Keratinocyte (primary cell): ENCODE results near the gene PRKN. TPM values are rescaled to one million over a fixed set of nuclear protein-coding genes. Genes with fewer than 3 reads are reported as not detected.

Source experiments
- DNase-seq: peaks from one replicate; pipeline ENCODE4 v3.0.0-alpha.2; 2011; ENCODE audit warnings: low read depth, missing footprints, low spot score
- FAIRE-seq: peaks from 2 replicates; lab custom pipeline; 2011; peaks lifted over from hg19 to GRCh38; lab: Jason Lieb, UNC
- H2AFZ ChIP-seq: 2 replicates; pipeline ENCODE4 v1.6.0; 2012; ENCODE audit warnings: low read length, control low read depth, inconsistent platforms; ENCODE audit not compliant: control insufficient read depth
- H3K27ac ChIP-seq: 2 replicates; pipeline ENCODE4 v1.5.1; 2011; ENCODE audit warnings: low read length; ENCODE audit not compliant: control insufficient read depth, insufficient read depth
- H3K27me3 ChIP-seq: 3 replicates; pipeline ENCODE4 v1.6.0; 2011; ENCODE audit warnings: low read length; ENCODE audit not compliant: control insufficient read depth, insufficient read depth; ENCODE audit errors: extremely low read depth
- H3K36me3 ChIP-seq, 2 experiments: 2 replicates in 1 of 2; 3 replicates in 1 of 2; pipeline ENCODE4 v1.5.1; 2011; ENCODE audit warnings: low read length in 2 of 2, mild to moderate bottlenecking in 1 of 2; ENCODE audit not compliant: control insufficient read depth in 2 of 2, insufficient read depth in 2 of 2; ENCODE audit errors: extremely low read depth in 1 of 2
- H3K4me1 ChIP-seq: 3 replicates; pipeline ENCODE4 v1.5.1; 2011; ENCODE audit warnings: low read length; ENCODE audit not compliant: control insufficient read depth, insufficient read depth; ENCODE audit errors: extremely low read depth
- H3K4me2 ChIP-seq: 3 replicates; pipeline ENCODE4 v1.6.0; 2011; ENCODE audit warnings: low read depth, low read length; ENCODE audit not compliant: control insufficient read depth, insufficient read depth; ENCODE audit errors: extremely low read depth
- H3K4me3 ChIP-seq, 3 experiments: fragments of 200-600 bp in 1 of 3; sonication (generic) in 1 of 3; 2 replicates in 2 of 3; 3 replicates in 1 of 3; pipeline ENCODE4 v1.5.1; 2011 to 2016; ENCODE audit warnings: low read length in 3 of 3, mild to moderate bottlenecking in 3 of 3, control low read depth in 2 of 3, inconsistent platforms in 1 of 3, low read depth in 1 of 3, mixed read lengths in 1 of 3, mixed run types in 1 of 3, moderate library complexity in 1 of 3; ENCODE audit not compliant: control insufficient read depth in 2 of 3, insufficient read depth in 2 of 3; ENCODE audit errors: extremely low read depth in 1 of 3
- H3K79me2 ChIP-seq: 2 replicates; pipeline ENCODE4 v1.6.0; 2012; ENCODE audit warnings: low read length; ENCODE audit not compliant: control insufficient read depth, insufficient read depth
- H3K9ac ChIP-seq: 3 replicates; pipeline ENCODE4 v1.6.0; 2011; ENCODE audit warnings: low read length; ENCODE audit not compliant: control insufficient read depth, insufficient read depth; ENCODE audit errors: extremely low read depth
- H3K9me1 ChIP-seq: 3 replicates; pipeline ENCODE4 v1.6.0; 2011; ENCODE audit warnings: low read length; ENCODE audit not compliant: control insufficient read depth, insufficient read depth; ENCODE audit errors: extremely low read depth
- H3K9me3 ChIP-seq: 2 replicates; pipeline ENCODE4 v1.5.1; 2012; ENCODE audit warnings: low read depth, low read length; ENCODE audit not compliant: control insufficient read depth
- H4K20me1 ChIP-seq: 3 replicates; pipeline ENCODE4 v1.6.0; 2011; ENCODE audit warnings: low read length; ENCODE audit not compliant: control insufficient read depth, insufficient read depth; ENCODE audit errors: extremely low read depth
- EZH2 ChIP-seq: IDR thresholded peaks from one replicate; pipeline ENCODE4 v1.6.1; 2012; ENCODE audit warnings: inconsistent platforms, mild to moderate bottlenecking, low read length, moderate library complexity
- dilution Hi-C: fragments of 300-500 bp; cut with MboI; formaldehyde crosslinking; loops from one replicate; pipeline ENCODE4 v1.7.0; 2020; ENCODE audit warnings: low sequenced_read_pairs; ENCODE audit not compliant: extremely low pct_ligation_motif_present
- polyA plus RNA-seq, 5 experiments: library from polyadenylated mRNA; depleted of rRNA in 3 of 5; stranded (reverse) in 3 of 5; stranded (forward) in 1 of 5; unstranded in 1 of 5; fragments of >200 nt; gene quantifications; 1 replicate in 1 of 5; 2 replicates in 3 of 5; 3 replicates in 1 of 5; pipeline versions ENCODE4 v1.2.1 to v1.2.3, GENCODE V29; 2011 to 2012; ENCODE audit warnings: missing spikeins in 2 of 5, low read depth in 1 of 5, low replicate concordance in 1 of 5
- TF ChIP-seq, protein P1 (sequence below), 3 experiments: IDR thresholded peaks in 1 of 3; conservative IDR thresholded peaks in 1 of 3; optimal IDR thresholded peaks in 1 of 3; 2 replicates in 2 of 3; 3 replicates in 1 of 3; pipeline versions ENCODE3 to v1.5.1; 2011; ENCODE audit warnings: low read length in 3 of 3, mild to moderate bottlenecking in 3 of 3, moderate library complexity in 2 of 3, control low read depth in 1 of 3, inconsistent platforms in 1 of 3; ENCODE audit not compliant: insufficient read depth in 2 of 3; ENCODE audit errors: extremely low read depth in 1 of 3

Gene PRKN
- polyA plus RNA-seq, 1 donor (not counting 4 experiments of a cell fraction or from before 2014, with no cell fraction given): 0.67 TPM

DNA sequence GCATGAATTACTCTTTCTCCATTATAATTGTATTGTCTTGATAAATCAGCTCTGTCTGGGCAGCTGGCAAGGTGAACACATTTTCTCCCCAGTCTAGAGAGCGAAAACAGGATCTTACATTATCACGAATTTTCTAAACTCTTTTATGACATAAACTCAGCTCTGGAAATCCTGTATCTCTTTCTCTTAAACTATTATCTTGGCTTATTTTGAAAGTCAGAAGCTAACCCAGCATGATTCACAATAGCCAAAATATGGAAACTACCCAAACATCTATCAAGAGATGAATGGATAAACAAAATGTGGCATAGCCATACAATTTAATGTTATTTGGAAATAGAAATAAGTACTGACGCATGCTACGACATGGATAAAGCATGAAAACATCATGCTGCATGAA is 1427.8 kb downstream of the PRKN start:
- FAIRE-seq (no peak), DNase-seq (no peak)
- H2AFZ ChIP-seq: no peak overlapping the region
- H3K4me2 ChIP-seq: no peak overlapping the region
- H3K9ac ChIP-seq: no peak overlapping the region
- H3K4me1 ChIP-seq: peaks cover 22% of the 10 kb centered on the region
- no peaks in the 10 kb centered on the region for H3K36me3 ChIP-seq
- no peaks in the 10 kb centered on the region for H3K9me3 ChIP-seq
- H3K79me2 ChIP-seq: no peaks in the 10 kb centered on the region
- no peaks in the 10 kb centered on the region for H4K20me1 ChIP-seq
- no peak overlapping the region for H3K4me3 ChIP-seq
- dilution Hi-C loops: no loop called here
- H3K27me3 ChIP-seq: no peaks in the 10 kb centered on the region
- TF ChIP-seq, protein P1, sequence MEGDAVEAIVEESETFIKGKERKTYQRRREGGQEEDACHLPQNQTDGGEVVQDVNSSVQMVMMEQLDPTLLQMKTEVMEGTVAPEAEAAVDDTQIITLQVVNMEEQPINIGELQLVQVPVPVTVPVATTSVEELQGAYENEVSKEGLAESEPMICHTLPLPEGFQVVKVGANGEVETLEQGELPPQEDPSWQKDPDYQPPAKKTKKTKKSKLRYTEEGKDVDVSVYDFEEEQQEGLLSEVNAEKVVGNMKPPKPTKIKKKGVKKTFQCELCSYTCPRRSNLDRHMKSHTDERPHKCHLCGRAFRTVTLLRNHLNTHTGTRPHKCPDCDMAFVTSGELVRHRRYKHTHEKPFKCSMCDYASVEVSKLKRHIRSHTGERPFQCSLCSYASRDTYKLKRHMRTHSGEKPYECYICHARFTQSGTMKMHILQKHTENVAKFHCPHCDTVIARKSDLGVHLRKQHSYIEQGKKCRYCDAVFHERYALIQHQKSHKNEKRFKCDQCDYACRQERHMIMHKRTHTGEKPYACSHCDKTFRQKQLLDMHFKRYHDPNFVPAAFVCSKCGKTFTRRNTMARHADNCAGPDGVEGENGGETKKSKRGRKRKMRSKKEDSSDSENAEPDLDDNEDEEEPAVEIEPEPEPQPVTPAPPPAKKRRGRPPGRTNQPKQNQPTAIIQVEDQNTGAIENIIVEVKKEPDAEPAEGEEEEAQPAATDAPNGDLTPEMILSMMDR (optimal IDR thresholded peaks at IDR 0.05 in 1 of 3, IDR thresholded peaks at IDR 0.05 in 1 of 3, conservative IDR thresholded peaks at IDR 0.05 in 1 of 3; ENCODE audit: extremely low read depth in 1 of 3, insufficient read depth in 2 of 3, low read length in 3 of 3): no peak
- no peak for TF ChIP-seq EZH2
- no peak overlapping the region for H3K27ac ChIP-seq
- H3K9me1 ChIP-seq: no peaks in the 10 kb centered on the region

Other genes starting within 250 kb of the PRKN start
- gene PACRG, start 208 bp upstream of the PRKN start, polyA plus RNA-seq: 0.11 to 0.61 TPM (median 0.31 TPM) in 3 replicates